Lower leg skin (tissue), 3 donors: ENCODE data around the gene AOPEP.

Experiments used
- CTCF ChIP-seq, 3 donors: fragments of 450-650 bp; IDR thresholded peaks; one replicate each; pipeline ENCODE4 v1.5.1; 2016; ENCODE audit warnings: antibody characterized with exemption in 3 of 3, mild to moderate bottlenecking in 3 of 3, moderate library complexity in 2 of 3
- POLR2A ChIP-seq, 2 donors: fragments of 450-650 bp; IDR thresholded peaks; one replicate each; pipeline ENCODE4 v1.6.1; 2016 to 2017; ENCODE audit warnings: antibody characterized with exemption in 2 of 2, mild to moderate bottlenecking in 1 of 2, moderate library complexity in 1 of 2

GRCh38 chr9:94921092-94921471 lies 194.6 kb downstream of the AOPEP start:
- TF ChIP-seq CTCF (IDR thresholded peaks at IDR 0.05) (no peak), POLR2A (IDR thresholded peaks at IDR 0.05) (no peak)
